GM18873 (cell line): ENCODE measurements around the gene HOXD10.

Experiments
- ATAC-seq: cut with Tn5 transposase; IDR thresholded peaks from one replicate; pipeline ENCODE4 v1.9.1; 2021; ENCODE audit warnings: mild to moderate bottlenecking, moderate library complexity, moderate number of reproducible peaks; ENCODE audit not compliant: unreplicated experiment, low FRiP score

Gene HOXD10

DNA sequence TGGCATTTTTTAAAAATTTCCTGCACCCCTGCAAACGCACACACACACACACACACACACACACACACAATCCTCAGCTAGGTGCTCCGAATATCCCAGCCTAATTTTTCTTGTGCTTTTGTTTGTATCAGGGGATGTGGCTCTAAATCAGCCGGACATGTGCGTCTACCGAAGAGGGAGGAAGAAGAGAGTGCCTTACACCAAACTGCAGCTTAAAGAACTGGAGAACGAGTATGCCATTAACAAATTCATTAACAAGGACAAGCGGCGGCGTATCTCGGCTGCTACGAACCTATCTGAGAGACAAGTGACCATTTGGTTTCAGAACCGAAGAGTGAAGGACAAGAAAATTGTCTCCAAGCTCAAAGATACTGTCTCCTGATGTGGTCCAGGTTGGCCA lies 22.2 kb upstream of the HOXD10 start:
- ATAC-seq = no peak

DNA sequence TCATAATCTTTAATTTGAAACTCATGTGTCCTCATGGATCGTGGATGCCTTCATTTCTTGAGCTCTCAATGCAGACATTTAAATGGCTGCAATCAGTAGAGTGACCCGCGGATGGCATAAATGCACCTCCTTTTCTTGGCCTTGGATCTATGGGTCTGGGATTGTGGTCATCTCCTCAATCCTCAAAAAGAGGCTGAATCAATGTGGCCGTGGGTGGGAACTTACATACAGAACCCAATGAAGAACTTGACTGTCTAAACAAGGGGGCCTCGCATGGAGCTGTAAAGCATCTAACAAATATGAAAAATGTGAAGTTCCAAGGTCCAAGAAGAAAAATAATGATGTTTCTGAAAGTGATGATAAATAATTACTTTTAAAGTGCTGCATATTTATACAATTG lies 21.2 kb upstream of the HOXD10 start:
- no peak for ATAC-seq

DNA sequence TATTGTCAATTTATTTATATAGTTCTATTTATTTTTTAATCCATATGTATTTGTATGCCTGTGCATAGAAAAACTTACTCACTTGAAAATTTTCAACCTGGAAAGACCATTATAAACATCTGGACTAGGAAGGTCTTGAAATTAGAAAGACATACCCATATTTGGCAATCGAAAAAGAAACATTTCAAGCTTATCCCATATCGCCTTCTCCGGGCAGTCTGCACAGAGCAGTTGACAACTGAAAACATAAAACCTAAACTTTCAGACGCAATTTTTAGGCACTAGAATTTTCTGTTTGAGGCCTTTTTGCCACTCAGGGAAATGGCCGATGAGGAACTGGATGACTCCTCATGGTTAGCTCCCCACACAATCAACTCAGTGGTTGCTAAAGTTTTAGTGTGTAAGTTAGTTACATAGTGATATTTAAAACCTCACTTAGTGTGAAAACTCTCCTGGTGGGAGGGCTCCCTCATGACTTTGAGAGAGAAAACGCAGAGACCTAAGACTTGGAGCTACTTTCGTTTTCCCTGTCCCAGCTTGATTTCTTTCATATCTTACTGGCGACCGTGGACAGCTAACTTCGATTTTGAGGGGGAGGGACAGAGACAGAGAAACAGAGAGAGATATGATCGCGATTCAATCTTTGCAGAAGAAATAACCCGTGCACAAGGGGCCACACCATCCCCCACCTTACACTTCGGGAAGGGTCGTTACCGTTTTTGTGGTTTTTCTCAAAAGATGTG lies 20.2 kb upstream of the HOXD10 start:
- no peak for ATAC-seq

DNA sequence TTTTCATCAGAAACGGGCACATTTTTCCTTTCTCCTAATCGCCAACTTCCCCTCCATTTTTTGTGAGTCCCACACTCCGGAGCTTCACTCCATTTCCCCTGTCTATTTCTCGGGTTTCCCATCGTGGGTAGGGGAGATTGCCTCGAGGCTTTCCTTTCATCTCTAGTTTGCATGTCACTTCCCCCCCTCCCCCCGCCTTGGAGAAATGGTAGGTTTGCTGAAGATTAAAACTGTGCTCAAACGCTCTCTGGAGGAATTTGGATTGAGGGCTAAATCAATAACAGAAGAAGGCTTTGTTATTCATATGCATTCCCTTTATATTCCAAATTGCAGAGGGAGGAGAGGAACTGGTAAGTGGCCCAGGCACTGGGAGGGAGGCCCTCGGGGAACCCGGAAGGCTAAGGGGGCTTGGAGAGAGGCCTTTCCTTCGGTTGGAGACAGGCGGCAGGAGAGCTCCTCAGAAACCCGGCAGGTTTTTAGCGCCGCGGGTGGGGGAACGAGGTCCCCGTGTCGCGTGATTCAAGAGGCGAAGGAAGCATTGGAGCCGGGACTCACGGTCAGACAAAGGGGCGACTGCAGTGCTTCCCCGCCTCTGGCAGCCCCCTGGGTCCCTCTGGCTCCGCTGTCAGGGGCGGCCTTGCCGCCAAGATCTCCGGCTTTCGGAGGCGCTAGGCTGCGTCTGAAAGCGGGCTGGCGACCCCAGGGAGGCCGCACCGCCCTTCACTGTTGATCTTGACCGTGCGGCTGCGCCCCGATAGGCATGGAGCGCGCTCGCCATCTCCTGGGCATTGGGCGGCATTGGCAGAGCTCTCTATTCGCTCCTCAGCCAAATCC lies 19.4 kb upstream of the HOXD10 start:
- ATAC-seq = peak; percentile 73

DNA sequence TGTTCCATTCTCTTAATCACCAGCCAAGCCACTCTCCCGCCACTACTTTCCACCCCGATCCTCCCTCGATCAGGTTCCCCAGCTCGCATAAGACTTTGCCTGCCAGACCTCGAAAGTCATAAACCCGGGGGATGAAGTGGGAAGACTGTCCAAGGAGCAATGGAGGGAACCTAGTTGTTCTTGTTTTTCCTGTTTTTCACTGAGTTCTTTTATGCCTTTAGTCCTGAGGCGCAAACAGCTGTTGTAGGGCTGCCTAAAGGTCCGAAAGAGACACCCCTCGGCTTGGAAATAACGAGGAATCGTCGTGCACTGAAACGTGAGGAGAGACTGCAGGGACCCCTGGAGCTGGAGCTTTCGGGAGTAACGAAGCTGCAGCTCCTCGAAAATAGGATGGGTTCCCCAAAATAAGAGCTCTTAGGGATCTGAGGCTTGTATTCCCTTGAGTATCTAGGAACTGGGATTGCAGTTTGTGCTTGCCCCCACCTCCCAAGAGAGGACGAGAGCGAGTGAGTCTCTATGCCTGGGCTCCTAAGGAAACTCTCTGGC lies 18.7 kb upstream of the HOXD10 start:
- ATAC-seq = no peak

DNA sequence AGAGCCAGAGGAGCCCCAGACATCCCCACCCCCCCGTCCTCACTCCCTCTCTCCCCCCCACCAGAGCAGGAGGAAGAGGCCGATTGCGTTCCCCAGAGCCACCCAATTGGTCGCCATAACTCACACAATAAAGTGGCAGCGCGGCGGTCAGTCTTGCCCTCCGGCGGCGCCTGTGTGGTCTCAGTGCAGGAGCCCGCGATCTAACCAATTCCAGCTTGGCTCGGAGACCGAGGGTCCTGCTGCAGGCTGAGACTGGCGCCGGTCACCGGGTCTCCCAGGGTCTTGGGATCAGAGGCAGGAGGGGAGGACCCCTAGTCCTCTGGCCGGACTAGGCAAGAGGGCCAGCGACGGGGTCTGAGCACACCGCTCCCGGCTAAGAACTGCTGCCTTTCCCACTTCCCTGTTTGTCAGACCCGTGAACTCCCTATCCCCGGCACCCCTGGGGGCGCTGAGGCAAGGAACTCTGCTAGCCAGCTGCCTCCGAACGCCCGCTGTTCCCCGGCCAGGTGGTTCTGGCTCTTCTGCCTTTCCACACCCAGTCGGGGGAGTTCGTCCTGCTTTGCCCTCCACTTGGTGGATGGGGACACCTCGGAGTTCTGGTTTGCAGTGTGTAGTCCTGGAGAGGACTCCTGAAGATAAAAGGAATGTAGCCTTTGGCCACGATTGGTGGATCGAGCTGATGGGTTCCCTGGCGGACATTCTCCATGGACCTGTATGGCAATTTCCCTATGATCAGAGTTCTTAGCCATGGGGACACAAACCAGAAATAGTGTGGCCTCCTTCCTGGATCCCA lies 18.0 kb upstream of the HOXD10 start:
- ATAC-seq = no peak

DNA sequence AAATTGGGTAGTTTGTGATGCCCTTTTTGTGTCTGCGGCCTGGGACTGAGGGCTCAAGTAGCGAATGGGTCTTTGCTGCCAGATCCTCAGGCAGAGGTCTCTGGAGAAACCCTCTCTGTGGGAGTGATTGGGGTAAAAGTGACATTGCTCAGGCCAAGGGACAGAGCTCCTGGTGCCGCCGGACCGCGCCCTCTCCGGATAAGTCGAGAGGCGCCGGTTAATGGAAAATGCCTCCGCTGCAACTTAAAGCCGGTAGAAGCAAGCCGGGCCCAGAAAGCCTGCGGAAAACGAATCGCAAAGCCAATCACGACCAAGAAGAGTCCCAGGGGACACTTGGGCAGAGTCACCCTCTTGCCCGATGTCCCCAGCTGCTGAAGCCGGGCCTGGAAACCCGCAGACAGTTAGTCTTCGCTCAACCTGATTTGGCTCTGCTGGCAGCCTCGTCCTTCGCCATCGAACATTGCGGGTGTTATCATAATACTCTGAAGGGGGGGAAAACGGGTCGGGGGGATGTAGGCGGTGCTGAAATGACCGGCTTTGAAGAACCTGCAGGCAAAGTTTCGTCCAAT lies 17.3 kb upstream of the HOXD10 start:
- ATAC-seq = no peak

DNA sequence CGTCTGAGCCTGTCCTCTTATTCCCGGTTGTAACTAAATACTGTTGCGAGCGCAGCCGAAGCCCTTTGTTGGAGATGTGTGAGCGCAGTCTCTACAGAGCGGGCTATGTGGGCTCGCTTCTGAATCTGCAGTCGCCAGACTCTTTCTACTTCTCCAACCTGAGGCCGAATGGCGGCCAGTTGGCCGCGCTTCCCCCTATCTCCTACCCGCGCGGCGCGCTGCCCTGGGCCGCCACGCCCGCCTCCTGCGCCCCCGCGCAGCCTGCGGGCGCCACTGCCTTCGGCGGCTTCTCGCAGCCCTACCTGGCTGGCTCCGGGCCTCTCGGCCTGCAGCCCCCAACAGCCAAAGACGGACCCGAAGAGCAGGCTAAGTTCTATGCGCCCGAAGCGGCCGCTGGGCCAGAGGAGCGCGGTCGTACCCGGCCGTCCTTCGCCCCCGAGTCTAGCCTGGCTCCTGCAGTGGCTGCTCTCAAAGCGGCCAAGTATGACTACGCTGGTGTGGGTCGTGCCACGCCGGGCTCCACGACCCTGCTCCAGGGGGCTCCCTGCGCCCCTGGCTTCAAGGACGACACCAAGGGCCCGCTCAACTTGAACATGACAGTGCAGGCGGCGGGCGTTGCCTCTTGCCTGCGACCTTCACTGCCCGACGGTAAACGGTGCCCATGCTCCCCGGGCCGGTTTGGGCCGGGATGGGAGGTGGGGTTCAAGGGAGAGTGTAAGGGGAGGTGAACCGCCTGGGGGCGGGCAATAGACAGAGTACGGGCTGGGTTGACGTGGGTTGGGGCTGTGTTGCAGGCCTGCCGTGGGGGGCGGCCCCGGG lies 16.6 kb upstream of the HOXD10 start, which contains the start of gene HOXD12:
TSS of gene HOXD12 (plus strand) at position 68 of the 819 bp plus-strand sequence. CDS start at position 75, 7 bp downstream.
- ATAC-seq = no peak

DNA sequence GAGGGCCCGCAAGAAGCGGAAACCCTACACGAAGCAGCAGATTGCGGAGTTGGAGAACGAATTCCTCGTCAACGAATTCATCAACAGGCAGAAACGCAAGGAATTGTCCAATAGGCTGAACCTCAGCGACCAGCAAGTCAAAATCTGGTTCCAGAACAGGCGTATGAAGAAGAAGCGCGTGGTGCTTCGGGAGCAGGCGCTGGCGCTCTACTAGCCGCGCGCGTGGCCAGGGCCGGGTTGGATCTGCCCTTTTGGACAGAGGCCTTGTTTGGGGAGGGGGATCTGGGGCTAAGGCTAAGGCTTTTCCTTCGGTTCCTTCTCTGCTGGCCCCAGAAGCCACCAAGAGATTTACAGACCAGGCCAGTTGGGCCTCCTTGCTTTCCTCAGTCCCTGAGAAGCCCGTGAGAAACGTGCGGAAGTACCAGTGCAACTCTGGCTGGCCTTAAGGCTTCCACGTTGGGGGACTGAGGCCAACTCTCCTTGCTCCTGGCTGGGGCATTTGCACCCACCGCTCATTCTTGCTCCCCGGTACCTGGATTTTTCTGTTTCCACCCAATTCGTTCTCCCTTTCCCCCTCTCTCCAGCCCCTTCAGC lies 15.9 kb upstream of the HOXD10 start:
- ATAC-seq = no peak

DNA sequence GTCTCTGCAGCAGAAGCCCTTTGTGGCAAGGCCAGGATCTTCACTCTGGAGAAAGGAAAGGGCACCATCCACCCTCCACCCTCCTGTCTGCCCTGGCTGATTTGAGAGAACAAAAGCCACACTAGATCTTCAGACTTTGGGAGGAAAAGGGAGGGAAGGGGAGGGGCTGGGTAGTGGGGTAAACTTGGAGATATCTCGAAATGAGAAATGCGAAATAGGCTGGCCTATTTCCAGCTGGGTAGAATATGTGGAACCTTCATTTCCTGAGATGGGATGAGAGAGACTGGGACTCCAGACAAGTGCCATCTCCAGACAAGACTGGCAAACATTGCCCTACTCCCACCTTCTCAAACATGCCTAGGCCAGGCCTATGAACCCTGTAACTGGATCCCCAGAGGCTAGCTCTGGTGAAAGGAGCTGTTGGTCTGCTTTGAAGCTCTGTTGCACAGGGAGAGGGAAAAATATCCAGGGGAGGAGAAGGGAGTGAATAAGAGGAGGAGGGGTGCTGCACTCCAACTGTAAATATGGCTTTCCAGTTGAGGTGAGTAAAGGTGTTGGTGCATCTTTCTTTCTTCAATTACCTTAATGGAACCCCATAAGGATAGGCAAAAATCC lies 15.3 kb upstream of the HOXD10 start:
- no peak for ATAC-seq

DNA sequence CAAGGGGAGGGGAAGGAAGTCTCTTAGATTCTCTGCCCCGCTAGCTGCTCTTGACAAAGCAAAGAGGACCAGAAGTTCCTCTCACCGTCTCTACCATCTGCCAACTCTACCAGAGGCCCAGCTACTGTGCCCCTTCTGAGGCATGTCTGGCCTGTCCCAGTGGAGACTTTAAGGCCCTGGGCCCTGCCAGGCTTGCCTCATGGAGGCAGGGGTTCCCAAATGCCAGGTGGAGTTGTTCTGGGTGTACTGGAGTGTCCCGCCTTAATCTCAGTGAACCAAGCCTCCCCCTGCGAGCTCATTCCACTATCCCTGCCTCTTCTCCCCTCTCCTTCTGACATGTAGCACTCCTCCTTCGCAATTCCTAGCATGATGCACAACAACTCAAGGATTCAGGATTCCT lies 14.7 kb upstream of the HOXD10 start:
- no peak for ATAC-seq

DNA sequence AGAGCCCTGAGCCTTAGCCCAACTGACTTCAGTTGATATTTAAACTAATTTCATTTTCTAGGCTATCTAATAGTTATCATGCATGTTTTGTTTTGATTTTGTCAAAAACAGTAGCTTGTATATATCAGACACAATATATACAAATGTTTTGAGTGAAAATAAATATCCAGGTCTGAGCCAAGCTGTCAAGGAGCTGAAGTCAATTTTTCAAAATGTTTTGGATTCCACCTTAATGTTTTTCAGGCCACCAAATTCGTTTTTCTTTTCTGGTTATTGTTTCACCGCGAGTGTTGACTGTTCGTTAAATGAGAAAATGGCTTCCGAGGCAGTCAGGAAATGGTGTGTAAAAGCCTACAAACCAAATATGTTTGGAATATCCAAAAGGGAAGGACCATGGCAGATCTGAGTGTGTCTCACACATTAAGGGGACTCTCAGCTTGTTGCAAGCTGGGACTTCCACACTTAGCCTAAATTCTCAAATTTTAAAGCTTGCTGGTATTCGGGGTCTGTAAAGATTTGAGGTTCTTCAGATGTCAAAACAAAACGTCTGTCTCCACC lies 14.2 kb upstream of the HOXD10 start:
- ATAC-seq = no peak

DNA sequence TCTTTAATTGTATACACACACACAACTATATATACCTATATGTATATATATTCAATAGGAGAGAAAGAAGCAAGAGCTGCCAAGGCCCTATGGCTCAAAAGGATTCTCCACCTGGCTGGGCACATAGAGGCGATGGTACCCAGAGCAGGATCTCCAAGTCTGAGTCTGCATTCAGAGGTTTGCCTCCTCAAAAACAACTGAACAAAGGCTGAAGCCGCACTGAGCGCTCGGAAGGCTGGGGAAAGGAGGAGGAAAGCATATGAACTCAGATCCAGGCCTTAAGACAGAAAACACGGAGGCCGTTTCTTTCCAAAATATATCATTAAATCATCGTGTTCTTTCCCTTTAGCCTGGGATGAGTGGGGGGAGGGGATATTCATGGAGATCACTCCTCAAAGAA lies 13.4 kb upstream of the HOXD10 start:
- ATAC-seq = no peak

DNA sequence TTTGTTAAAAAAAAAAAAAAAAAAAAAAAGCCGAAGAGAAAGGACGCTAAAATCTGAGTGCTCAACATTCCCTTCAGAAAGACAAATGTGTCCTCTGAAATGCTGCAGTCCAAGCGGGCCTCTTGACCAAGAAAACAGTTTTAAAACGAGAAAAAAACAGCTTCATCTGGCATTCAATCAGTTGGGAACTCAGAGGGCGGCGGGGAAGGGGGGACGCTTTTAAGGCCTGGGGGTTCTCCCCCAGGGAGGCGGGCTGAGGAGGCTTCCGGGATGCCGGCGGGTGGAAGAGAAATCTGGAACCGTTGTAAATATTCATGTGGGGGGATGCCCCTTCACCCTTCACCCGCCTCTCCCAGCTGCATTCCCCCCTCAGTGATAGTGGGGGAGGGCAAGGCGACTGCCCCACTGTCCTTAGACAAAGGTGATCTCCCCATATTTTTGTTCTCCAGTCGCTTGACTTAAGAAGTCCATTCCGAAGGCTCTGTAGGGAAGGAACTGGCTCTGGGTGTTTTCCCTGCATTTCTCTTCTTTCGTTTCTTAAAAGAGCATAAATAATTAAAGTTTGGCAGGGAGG lies 12.7 kb upstream of the HOXD10 start:
- no peak for ATAC-seq

DNA sequence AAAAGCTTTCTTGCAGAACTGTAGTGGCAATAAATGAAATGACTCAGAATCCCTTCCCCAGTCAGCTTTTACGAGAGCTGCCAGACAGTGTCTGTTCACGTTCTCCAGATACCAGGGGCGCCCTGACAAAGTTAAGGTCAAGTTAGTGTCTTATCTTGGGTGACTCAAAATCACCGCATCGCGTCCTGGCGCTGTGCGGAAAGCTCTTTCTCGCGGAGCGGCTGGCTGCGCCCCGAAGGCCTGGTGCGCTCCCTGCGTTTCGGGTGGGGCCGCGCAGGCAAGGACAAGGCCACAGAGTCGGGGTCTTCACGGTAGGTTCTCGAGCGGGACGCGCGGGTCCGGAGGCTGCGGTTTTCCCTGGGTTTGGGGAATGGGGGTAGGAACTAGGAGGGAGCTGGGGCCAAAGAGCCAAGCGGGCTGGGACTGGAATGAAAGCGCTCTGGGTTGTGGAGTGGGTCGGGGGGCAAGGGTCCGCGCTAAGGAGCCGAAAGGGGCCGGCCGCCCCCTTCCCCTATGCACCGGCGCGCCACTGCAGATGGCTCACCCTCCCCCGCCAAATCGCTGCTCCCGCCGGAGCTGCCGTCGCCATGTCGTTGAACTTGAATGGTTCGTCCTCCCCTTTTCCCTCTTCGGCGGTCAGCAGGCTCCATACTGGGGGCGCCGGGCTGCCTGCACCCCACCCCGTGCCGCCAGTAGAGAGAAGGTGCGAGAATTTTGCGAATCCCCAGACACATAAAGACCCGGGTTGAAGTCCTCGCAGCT lies 12.1 kb upstream of the HOXD10 start:
- no peak for ATAC-seq

DNA sequence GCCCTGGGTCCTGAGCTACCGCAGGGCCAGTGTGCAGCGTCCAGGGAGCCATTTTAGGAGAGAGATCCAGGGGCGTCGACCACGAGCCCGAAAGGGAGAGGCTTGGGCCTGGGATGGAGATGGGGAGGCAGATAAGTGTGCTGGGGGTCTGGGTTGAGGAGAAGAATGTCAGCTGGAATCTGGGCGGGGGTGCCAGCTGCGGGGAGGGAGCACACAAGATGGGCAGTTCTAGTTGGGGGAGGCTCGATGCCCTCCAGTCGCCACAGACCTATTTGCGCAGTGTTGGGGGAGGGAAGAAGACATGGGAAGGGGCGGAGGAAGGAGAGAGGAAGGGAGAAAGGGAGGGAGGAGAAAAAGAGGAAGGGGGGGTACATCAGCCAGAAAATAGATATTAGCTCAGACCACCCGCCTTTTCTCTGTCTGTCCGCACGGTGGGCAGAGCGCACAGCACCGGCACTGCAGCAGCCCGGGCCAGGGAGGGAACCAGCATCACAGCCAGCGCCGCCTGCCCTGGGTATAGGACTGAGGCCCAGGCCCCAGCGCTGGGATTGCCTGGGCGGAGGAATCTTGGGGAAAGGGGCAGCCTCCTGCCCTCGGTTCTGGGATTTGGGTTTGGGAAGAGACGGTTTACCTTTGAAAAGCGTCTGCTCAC lies 11.4 kb upstream of the HOXD10 start:
- ATAC-seq = no peak
